ENCODE results near the gene ELMO1. TPM values are rescaled to one million over a fixed set of nuclear protein-coding genes. Genes with fewer than 3 reads are reported as not detected.

Gene ELMO1
- total RNA-seq, 1 experiment from 2014 or later: 1.1 TPM

DNA sequence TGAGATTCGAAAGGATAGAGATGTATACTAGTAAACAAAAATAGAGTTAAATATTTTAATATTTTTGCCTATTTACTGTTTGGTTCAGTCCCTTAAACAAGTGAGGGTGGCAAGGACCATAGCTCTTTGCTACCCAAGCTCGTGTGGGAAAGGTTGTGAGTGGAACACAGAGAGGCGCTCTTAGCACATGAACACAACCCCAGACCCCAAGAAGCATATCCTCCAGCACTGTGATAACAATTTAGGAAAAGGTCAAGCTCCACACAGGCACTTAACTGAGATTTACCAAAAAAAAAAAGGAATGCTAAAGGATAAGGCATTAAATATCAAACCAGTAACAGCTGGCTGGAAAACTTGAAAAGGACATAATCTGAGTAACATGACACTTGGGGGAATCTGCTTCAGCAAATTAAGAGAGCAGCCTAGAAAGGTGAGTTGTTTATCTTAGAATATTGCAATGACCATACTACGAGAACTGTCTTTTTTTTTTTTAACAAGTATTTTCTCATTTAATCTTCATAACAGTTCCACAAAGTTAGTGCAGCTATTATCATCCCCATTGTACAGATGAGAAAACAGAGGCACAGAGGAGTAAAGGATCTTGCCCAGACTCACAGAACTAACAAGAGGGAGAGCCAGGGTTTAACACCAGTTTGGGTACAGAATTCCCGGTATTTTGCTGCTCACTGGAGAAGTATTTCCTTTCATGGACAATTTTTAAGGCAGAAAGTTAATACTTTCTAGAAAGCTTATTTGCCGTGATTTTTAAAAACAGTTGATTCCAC lies 420.9 kb downstream of the ELMO1 start:
- Histone ChIP-seq H3K9ac (ENCODE audit: low read length) (no peak overlapping the region), H3K36me3 (ENCODE audit: control insufficient read depth in 1 of 2, insufficient read depth in 2 of 2, low read length in 2 of 2) (no peaks in the 10 kb centered on the region), H3K9me2 (ENCODE audit: insufficient read depth) (no peaks in the 10 kb centered on the region), H3K27me3 (ENCODE audit: insufficient read depth, low read length) (no peaks in the 10 kb centered on the region), H3K4me3 (replicated peaks in 1 of 2; ENCODE audit: low read depth in 1 of 2, low read length in 2 of 2) (no peak overlapping the region), H4K20me1 (ENCODE audit: insufficient read depth) (no peaks in the 10 kb centered on the region), H3K79me2 (ENCODE audit: insufficient read depth, low read length) (no peaks in the 10 kb centered on the region), H3K4me1 (ENCODE audit: control insufficient read depth in 1 of 2, insufficient read depth in 2 of 2, low read length in 2 of 2) (peaks cover 31 to 43% of the 10 kb centered on the region in 2 experiments), H3K27ac (ENCODE audit: low read depth, low read length) (no peak overlapping the region), H3K9me3 (ENCODE audit: control insufficient read depth in 1 of 2, insufficient read depth in 1 of 2, low read depth in 1 of 2, low read length in 2 of 2) (no peaks in the 10 kb centered on the region), H3K4me2 (ENCODE audit: low read length) (no peak overlapping the region), H2AFZ (ENCODE audit: low read depth, low read length, poor library complexity, severe bottlenecking) (peak overlapping the region; percentile 88)
- no TSS peak for BruUV-seq (replicated peaks)
- ChIA-PET RAD21 (ENCODE audit: low non-redundant PET in 1 of 2, low total read pairs in 2 of 2, uncharacterized antibody in 2 of 2, unreplicated experiment in 2 of 2) (interaction anchor here (0.7 to 1.1 kb wide), 3 partner anchors 61 to 154 kb away, joined by 3 to 13 read pairs (median 8); no protein-coding TSS in a partner anchor), POLR2A (interaction anchor here (1.1 kb wide), 1 partner anchor 8 kb away, joined by 3 read pairs; no protein-coding TSS in a partner anchor), CTCF (interaction anchor here (0.7 to 3.4 kb wide), 7 partner anchors 14 to 540 kb away, joined by 3 to 52 read pairs (median 6); no protein-coding TSS in a partner anchor)
- TF ChIP-seq TCF7L2 (IDR thresholded peaks at IDR 0.05; ENCODE audit: borderline replicate concordance, extremely low read depth, insufficient read depth, insufficient read length): no peak
- TF ChIP-seq YY1 (IDR thresholded peaks at IDR 0.05; ENCODE audit: extremely low read depth, insufficient replicate concordance, low read depth, low read length): no peak
- TF ChIP-seq, protein P1, sequence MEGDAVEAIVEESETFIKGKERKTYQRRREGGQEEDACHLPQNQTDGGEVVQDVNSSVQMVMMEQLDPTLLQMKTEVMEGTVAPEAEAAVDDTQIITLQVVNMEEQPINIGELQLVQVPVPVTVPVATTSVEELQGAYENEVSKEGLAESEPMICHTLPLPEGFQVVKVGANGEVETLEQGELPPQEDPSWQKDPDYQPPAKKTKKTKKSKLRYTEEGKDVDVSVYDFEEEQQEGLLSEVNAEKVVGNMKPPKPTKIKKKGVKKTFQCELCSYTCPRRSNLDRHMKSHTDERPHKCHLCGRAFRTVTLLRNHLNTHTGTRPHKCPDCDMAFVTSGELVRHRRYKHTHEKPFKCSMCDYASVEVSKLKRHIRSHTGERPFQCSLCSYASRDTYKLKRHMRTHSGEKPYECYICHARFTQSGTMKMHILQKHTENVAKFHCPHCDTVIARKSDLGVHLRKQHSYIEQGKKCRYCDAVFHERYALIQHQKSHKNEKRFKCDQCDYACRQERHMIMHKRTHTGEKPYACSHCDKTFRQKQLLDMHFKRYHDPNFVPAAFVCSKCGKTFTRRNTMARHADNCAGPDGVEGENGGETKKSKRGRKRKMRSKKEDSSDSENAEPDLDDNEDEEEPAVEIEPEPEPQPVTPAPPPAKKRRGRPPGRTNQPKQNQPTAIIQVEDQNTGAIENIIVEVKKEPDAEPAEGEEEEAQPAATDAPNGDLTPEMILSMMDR (IDR thresholded peaks at IDR 0.05 in 2 of 3, conservative IDR thresholded peaks at IDR 0.05 in 1 of 3; ENCODE audit: borderline replicate concordance in 1 of 3, insufficient read depth in 1 of 3, low read depth in 2 of 3, low read length in 2 of 3): peak in 1 of 3 experiments; percentile 21; a peak in 1 of 6 replicates
- peak; percentile 59 for TF ChIP-seq RAD21 (IDR thresholded peaks at IDR 0.05; ENCODE audit: low read depth)
- TF ChIP-seq ZNF274 (IDR thresholded peaks at IDR 0.05; ENCODE audit: low read depth, low read length): no peak
- TF ChIP-seq EZH2phosphoT487 (IDR thresholded peaks at IDR 0.05; ENCODE audit: borderline replicate concordance): no peak
- no peak for ATAC-seq
- intact Hi-C loops (cut with micrococcal nuclease): loop anchor here (1.0 to 5.0 kb wide), 3 partner anchors 155 to 535 kb away; no protein-coding TSS in a partner anchor
- peak; percentile 6 for DNase-seq (ENCODE audit: low read depth, low spot score)
